Fibroblast of skin of scalp (primary cell): ENCODE results near the gene FCRL3.

Experiments used
- DNase-seq: peaks from one replicate; pipeline ENCODE4 v3.0.0-alpha.2; 2013

The FCRL3 gene

DNA sequence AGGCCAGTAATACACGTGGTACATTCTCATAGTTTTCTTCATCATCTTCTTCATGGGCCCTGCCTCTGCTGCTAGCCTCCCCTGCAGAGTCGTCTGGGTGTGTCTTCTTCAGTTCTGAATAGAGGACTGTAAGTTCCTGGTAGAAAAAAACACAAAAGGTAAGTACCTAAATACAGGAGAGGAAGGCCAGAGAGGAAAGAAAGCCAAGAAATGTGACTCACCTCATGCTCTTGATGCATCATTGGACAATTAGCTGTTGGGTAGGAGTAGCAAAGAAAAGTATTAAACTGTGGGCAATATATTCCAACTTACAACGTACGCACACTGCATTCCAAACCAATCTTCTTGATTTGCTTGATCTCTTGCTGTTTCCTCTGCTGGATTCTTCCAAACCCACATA, 21.8 kb downstream of the FCRL3 start:
- DNase-seq, result no peak

DNA sequence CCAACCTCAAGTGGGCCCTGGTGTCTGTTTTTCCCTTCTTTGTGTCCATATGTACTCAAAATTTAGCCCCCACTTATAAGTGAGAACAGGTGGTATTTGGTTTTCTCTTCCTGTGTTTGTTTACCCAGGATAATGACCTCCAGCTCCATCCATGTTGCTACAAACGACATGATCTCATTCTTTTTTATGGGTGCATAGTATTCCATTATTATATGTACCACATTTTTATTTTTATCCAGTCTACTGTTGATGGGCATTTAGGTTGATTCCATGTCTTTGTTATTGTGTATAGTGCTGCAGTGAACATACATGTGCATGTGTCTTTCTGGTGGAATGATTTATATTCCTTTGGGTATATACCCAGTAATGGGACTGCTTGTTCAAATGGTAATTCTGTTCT, 27.6 kb downstream of the FCRL3 start:
- DNase-seq, result no peak

GRCh38 chr1:157671895-157672294, 28.7 kb downstream of the FCRL3 start:
- DNase-seq, result no peak

DNA sequence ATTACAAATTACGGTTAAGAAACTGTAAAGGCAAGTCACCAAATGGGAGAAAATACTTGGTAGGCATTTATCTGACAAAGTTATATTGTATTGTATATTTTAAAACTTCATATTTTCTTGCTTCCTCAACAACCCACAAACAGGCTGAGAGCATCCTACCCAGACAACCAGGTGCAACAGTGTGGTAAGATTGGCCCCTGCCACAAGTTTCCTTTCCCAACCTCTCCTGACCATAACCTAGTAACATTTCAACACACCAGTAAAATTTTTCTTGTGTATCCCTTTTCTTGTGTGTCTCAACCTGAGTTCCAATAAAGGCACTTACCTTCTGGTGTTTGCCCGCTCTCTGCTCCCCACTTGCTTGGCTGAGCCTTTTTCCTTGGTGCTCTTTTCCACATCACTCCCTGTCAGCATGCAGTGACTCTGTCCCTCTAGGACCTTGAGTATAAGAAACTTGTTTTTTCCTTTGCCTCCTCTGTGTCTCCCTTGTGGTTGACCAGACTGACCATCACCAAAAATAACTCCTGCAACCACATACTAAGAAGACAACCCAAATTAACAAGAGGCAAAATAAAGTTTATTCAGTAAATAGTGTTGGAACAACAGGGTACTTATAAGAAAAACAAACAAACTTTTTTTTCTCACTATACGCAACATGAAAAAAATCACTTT, 40.9 kb downstream of the FCRL3 start:
- no peak for DNase-seq

DNA sequence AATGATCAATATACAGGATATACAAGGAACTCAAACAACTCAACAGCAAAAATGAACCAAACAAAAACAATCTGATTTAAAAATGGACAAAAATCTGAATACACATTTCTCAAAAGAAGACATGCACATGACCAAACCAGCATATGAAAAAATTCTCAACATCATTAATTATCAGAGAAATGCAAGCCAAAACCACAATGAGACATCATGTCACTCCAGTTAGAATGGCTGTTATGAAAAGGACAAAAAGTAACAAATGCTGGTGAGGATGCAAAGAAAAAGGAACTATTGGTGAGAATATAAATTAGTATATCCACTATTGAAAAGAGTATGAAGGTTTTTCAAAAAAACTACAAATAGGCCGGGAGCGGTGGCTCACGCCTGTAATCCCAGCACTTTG, 42.0 kb downstream of the FCRL3 start:
- no peak for DNase-seq

GRCh38 chr1:157653494-157653873, 47.1 kb downstream of the FCRL3 start:
- DNase-seq, result no peak

DNA sequence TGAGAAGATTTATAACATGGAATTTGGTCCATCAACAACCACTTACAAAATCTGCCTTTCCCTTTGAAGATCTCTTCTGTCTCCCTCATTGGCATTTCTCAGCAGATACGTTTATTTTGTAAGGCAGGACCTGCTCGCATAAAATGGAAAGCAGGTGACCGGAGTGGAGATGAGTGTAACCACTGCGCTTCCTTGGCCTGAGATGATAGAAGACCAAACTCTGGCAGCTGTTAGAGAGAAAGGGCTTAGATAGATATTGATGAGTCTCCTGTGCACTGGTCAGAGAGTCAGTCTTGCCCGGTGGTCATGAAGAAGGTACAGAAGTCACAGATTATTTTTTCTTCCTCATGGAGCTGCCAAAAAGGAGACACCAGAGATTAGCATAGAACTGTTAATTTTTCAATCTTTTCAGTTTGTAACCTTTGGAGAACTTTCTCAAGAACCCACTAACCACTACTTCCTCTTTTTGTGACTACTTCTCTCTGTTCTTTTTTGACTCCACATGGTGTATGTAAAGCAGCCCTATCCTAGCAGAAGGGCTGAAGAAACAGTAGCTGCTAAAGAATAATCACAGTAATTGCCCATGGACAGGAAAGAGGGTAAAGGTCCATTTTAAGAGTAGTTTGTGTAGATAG, 47.6 kb downstream of the FCRL3 start:
- DNase-seq, result no peak

- no peak for DNase-seq
These were observed 52.3 kb downstream of the FCRL3 start for GRCh38 chr1:157648317-157648716.

DNA sequence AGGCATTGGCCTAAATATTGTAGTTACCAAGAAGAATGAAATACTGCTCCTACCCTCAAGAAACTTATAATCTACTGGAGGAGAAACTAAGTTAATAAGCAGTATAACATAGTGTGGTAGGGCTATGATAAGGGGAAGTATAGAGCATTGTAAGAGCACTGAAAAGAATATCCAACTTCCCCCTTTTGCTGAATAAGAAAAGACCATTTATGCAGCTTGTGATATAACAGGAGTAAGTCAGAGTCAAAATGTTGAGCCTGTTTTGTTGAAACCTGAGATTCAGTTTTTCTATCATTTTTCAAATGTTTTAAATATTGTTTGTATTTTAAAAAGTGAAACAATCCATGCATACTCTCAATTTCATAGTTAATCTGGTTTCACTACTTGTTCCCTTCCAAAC, 54.4 kb downstream of the FCRL3 start:
- no peak for DNase-seq

DNA sequence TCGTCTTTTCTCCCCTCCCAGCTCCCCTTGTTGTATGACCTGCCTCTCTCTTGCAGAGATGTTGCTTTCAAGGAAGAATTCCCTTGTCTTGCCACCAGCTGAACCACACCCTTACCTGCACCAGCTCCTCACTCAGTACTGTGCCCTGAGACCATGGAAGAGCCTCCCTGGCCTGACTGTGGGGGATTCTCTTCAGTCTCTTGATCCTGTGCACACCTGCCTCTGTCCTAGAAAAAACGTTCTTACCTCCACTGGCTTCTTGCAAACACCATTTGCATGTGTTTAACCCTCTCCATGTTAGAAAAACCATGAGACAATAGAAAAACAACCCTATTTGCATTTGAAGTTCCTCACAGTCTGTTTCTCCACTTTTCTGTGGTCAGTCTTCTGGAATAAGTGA, 59.4 kb downstream of the FCRL3 start:
- DNase-seq, result no peak

DNA sequence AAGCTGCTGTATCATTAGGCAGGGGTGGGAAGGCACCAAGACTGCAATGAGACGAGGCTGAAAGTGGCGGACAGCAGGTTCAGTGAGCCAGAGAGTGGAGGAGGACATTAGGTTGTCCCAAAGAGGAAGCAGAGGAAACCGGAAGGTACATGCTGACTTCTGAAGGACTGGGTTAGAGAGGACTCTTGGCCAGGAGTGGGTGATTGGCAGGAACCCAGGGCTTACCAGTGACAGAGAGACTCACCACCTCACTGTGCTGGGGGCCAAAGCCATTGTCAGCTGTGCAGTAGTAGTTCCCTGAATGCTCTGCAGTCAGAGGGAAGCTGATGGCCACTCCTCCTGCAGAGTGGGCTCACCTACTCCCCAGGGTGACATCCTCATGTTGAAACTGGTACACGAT, 60.8 kb downstream of the FCRL3 start:
- no peak for DNase-seq

DNA sequence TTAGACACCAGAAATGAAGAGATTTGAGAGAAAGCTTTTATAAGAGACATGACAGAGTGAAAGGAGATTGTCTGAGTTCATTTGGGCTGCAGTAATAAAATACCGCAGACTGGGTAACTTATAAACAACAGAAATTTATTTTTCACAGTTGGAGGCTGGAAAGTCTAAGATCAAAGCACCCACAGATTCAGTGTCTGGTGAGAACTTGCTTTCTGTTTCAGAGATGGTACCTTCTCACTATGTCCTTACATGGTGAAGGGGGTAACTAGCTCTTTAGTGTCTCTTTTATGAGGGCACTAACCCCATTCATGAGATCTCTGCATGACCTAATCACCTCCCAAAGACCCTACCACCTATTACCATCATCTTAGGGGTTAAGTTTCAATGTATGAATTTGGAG, 71.8 kb downstream of the FCRL3 start:
- DNase-seq, result no peak
